NCI-H446 treated with DMSO at 0.1 percent for 48 hours (cell line): Measurements from ENCODE around the gene TMEM229A.
"Not testable (repeated sequence)": the region's sequence is repeated elsewhere in the genome, so short reads cannot be mapped to it uniquely, and the experiment has no call there.

Experiments used
- DNase-seq: peaks from one replicate; lab custom pipeline; 2025; lab: John Stamatoyannopoulos, UW

TMEM229A gene

GRCh38 chr7:124032369-124033094 lies at the start of gene TMEM229A:
TMEM229A (minus strand) TSS chr7:124033067; CDS start chr7:124033003, 64 bp downstream.
- no peak for DNase-seq

DNA sequence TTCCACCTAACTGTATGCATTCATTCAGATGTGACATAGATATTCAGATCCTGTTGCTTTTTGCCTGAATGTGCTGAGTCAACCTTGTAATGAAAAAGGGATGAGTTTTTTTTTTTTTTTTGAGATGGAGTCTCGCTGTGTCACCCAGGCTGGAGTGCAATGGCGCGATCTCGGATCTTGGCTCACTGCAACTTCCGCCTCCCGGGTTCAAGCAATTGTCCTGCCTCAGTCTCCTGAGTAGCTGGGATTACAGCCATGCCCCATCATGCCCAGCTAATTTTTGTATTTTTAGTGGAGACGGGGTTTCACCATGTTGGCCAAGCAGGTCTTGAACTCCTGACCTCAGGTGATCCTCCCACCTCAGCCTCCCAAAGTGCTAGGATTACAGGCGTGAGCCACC lies 49.4 kb upstream of the TMEM229A start:
- DNase-seq: not testable (repeated sequence)

- DNase-seq: no peak
Observed at GRCh38 chr7:124077546-124077945, 44.7 kb upstream of the TMEM229A start.

GRCh38 chr7:124076841-124077240 lies 44.0 kb upstream of the TMEM229A start:
- DNase-seq: no peak

DNA sequence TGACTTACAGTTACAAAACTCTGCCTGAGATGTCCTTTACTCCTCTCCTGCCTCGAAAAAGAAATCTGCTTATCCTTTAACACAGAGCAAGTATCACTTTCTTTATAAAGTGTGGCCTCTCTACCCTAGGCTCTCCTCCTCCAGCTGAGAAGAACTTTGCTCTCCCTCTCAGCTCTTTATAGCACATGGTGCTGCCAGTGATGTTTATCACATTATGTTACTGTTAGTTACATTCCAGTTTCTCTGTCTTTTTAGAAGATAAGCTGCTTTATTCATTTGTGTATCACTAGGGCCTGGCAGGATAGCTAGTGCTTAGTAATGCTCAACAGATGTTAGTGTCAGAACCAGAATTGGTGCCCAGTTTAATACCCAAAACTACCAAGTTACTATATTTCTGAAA lies 41.1 kb upstream of the TMEM229A start:
- DNase-seq: no peak

DNA sequence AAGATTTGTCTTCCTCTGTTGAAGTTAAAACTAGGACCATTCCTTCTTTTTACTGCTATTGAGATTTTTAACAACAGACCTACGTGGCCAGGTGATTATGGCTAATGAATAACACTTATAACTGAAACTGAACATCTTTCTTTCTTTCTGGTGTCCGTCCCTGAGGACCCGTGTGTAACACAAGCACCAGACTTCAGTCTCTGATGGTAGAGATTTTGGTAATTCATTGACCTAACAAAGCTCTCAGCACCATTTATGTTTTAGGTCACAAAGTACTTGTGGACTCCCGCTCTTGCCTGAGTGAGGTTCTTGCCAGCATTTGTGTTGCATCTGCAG lies 40.4 kb upstream of the TMEM229A start:
- no peak for DNase-seq

- no peak for DNase-seq
Observed at GRCh38 chr7:124072603-124073309, 39.9 kb upstream of the TMEM229A start.

GRCh38 chr7:124071843-124072242 lies 39.0 kb upstream of the TMEM229A start:
- DNase-seq: no peak

GRCh38 chr7:124062171-124062570 lies 29.3 kb upstream of the TMEM229A start:
- DNase-seq: no peak

- DNase-seq: no peak
Observed at GRCh38 chr7:124060528-124060927, 27.7 kb upstream of the TMEM229A start.

- DNase-seq: no peak
Observed at GRCh38 chr7:124059375-124059774, 26.5 kb upstream of the TMEM229A start.

DNA sequence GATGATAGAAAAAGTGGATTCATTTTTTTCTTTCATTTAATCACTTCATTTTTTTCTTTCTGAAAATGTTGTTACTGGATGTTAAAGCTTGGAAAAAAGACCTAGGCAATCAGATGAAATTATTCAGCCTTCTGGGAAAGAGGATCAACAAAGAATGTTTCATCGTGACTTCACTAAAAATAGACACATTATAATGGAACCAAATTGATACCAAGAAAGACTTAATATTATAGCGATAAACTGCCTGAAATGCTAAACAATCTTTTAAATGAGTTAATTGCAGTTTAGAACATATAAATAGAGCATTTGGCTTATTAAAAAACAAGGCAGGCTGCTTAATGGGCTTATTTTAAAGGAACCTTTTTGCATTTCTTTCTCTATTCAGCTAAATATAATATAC lies 25.6 kb upstream of the TMEM229A start:
- DNase-seq: no peak

GRCh38 chr7:124057872-124058271 lies 25.0 kb upstream of the TMEM229A start:
- DNase-seq: no peak

GRCh38 chr7:124056234-124056633 lies 23.4 kb upstream of the TMEM229A start:
- no peak for DNase-seq

DNA sequence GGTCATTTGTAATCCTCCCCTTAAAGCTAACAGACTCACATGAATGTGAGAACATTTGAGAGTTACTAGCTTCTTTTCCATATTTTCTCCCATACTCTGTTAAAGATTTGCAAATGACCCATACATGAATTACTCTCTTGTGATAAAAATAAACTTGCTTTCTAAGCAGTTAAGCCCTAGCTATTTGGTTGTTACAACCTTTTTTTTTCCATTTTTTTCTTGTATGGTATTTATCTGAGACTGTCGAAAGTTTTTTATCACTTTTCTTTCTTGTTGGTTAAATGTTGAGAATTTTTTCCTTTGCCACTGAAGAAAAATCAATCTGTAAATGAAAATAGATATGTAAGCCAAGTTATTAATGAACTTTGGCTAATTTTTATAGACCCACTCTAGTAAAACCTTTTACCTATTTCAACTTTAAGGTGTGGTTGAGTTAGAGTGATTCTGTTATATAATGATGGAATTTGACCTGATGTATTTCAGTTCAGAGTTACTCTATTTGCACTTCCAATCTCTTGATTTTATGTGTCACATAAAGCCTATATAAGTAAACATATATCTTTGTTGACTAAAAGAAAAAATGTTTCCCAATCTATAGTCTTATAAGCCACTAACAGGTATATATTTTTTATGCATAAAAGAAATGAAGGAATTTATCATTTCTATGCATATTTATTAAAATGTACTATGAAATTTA lies 19.0 kb upstream of the TMEM229A start:
- no peak for DNase-seq

DNA sequence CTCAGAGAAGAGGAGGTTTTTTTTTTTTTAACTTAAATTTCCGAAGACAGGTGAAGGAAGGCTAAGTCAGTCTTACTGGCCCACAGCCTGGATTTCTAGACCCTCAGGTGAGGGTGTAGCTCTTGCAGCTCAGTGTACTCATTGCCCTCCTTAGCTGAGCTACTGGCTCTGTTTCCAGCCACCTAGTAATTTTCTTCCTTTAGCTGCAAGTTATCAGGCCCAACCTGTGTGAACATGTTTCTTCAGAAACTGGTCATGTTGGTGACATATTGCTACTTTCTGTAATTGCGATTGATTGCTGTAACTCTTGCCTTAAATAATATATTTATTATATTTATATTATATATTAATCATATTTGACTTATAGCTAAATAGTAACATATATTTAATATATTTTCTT lies 10.0 kb upstream of the TMEM229A start:
- DNase-seq: no peak

DNA sequence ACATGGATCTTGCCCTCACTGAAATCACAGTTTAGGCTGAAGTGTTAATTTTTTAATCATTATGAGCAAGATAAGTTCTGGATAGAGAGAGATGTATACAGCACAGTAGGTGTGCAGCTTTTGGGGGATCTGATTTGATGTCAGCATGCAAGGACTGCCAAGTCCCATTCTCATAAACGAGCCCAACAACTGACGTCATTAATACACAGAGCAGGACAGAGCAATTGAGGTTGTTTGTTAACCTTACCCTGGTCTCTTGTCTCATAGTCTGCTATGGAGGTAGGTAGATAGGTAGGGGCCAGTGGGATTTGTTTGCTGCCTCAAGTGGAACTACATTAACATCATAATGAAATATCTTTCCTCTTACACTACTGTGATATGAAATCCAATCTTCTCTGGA lies 8.6 kb upstream of the TMEM229A start:
- DNase-seq: no peak

- not testable (repeated sequence) for DNase-seq
Observed at GRCh38 chr7:124037902-124038301, 5.0 kb upstream of the TMEM229A start.

DNA sequence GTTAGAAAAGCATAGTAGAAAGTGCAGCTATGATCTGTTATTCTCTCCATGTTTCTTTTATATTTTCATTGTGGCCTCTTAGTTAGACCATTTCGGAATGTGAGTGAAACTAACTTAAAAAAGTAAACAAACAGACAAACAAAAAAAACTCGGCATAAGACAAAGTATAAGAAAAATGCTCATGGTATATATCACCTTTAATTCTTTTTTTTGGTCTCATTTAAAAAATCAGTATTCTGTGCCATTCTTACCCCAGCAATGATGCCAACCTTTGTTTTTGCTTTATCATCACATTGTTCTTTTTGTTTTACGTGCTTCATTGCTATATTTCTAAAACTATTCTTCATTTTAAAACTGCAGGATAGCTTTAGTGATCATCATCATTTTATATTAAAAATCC lies 2.8 kb upstream of the TMEM229A start:
- no peak for DNase-seq

- no peak for DNase-seq
Observed at GRCh38 chr7:124034754-124035100, 1.9 kb upstream of the TMEM229A start.

DNA sequence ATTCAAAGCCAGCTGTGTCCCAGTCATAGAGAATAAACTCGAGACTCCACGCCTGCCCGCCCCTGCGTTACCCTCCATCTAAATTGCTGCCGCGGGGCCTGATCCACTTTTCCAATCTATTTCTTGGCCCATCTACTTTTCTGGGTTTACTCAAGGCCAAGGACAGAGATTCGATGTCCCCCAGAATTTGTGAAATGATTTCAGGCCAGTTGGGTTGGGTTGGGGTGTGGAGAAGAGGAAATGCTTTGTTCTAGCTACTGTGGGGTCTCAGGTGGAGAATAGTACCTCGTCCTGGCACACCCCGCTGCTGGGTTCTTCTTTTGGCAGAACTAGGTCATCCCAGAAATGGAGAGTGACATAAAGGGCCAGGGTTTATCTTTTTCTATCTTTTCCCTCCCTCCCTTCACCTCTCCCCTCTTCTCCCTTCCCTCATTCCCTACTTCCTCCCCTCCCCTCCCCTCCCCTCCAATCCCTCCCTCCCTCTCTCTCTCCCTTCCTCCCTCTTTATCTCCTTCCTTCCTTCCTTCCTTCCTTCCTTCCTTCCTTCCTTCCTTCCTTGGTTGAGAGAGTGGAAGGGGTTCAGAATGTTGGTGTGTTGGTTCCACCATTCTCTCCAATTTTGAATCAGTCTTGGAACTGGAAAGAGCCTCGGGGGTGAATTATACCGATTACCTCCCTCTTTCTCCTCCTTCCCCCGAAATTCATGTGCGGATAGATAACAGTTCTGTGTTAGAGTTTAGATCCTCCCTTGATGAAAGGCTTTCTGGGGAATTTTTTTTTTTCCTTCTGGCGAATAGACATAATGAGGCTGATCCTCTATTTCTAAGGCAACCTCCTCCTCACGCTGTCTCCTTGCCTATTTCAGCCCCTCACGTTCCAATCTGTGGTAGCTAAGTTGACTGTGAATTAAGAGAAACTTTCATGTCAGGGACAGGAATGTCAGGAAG lies 1.2 kb upstream of the TMEM229A start:
- DNase-seq: no peak
